ENCODE measurements around the gene GAS5. TPM values are rescaled to one million over a fixed set of nuclear protein-coding genes. Genes with fewer than 3 reads are reported as not detected.

The GAS5 gene
- total RNA-seq (2021; fragmentation: NEBNext Ultra II Directional; extraction: Animal tissue kit (Norgen Biotek cat#: 25700)): 763 and 799 TPM in 2 replicates
- 716 and 1,238 TPM in 2 replicates for polyA plus RNA-seq (2011; rRNA removed)
- polyA plus RNA-seq (2011; cell fraction: cytosol; rRNA removed): 1,318 TPM
- 616 TPM for polyA plus RNA-seq (2011; cell fraction: nucleus; rRNA removed)
- polyA plus RNA-seq (2012, experiment 1 of 2): 903 to 1,125 TPM (median 1,026 TPM) in 4 replicates
- polyA plus RNA-seq (2012, experiment 2 of 2): 245 TPM
- polyA plus RNA-seq (2013, experiment 1 of 2): 730 TPM
- polyA plus RNA-seq (2013, experiment 2 of 2): 658 TPM
- polyA minus RNA-seq (2011; rRNA and poly(A)+ RNA removed): 674 and 729 TPM in 2 replicates
- 428 TPM for polyA minus RNA-seq (2011; cell fraction: cytosol; rRNA and poly(A)+ RNA removed)
- 1,795 TPM for polyA minus RNA-seq (2011; cell fraction: nucleus; rRNA and poly(A)+ RNA removed)
- long read RNA-seq, experiment 1, transcript GAS5-221 (12 exons, 632 nt): major isoform, 22 of 200 reads
- long read RNA-seq, experiment 1, transcript GAS5-218 (11 exons, 565 nt): minor isoform, 7 of 200 reads
- long read RNA-seq, experiment 1, partial matches to known transcripts: 62 of 200 reads
- long read RNA-seq, experiment 1, other reads (novel, unspliced or antisense): 99 of 200 reads
- long read RNA-seq, experiment 2, transcript GAS5-201 (10 exons, 979 nt): major isoform, 27 of 106 reads
- long read RNA-seq, experiment 2, partial matches to known transcripts: 14 of 106 reads
- long read RNA-seq, experiment 2, other reads (novel, unspliced or antisense): 57 of 106 reads

GRCh38 chr1:173867753-173868265, at the start of gene GAS5:
Gene GAS5 (minus strand): TSS chr1:173867989.
- peak; percentile 82 for FAIRE-seq
- TF ChIP-seq KDM5A (IDR thresholded peaks at IDR 0.05; ENCODE audit: low read length) (no peak), TAF7 (optimal IDR thresholded peaks at IDR 0.05; ENCODE audit: borderline replicate concordance, low read depth, low read length) (peak; percentile 99), YY1 (IDR thresholded peaks at IDR 0.05; ENCODE audit: low read depth, low read length) (peak; percentile 45; the same call in 1 of the 2 replicates), CBX5 (IDR thresholded peaks at IDR 0.05; ENCODE audit: low read depth, low read length) (no peak), RFX5 (IDR thresholded peaks at IDR 0.05; ENCODE audit: borderline replicate concordance, low read depth, low read length) (no peak), TBP (IDR thresholded peaks at IDR 0.05; ENCODE audit: low read depth, low read length) (peak; percentile 99), BRCA1 (IDR thresholded peaks at IDR 0.05; ENCODE audit: low read depth, low read length) (peak; percentile 27; the same call in 1 of the 2 replicates), POLR2AphosphoS5 (IDR thresholded peaks at IDR 0.05; ENCODE audit: low read depth, low read length) (peak; percentile 98), GABPA (IDR thresholded peaks at IDR 0.05; ENCODE audit: borderline replicate concordance, insufficient read depth, low read length) (no peak)

More at GRCh38 chr1:173867753-173868265, at the start of gene GAS5:
- H3K9me3 ChIP-seq (ENCODE audit: insufficient read depth in 2 of 2, low read depth in 1 of 2, low read length in 1 of 2): no peaks in the 10 kb centered on the region
- no peaks in the 10 kb centered on the region for H3K27me3 ChIP-seq (replicated peaks in 1 of 4; ENCODE audit: control insufficient read depth in 3 of 4, extremely low read depth in 1 of 4, insufficient read depth in 3 of 4, low read length in 3 of 4)
- no peaks in the 10 kb centered on the region; the same call in 1 of the 2 replicates for H3K79me1 ChIP-seq (ENCODE audit: low read depth, low read length)
- H3K4me2 ChIP-seq (ENCODE audit: insufficient read depth in 1 of 2, low read depth in 2 of 2, low read length in 2 of 2): peak within 1 kb of the TSS; percentile 83 to 95
- H3K79me2 ChIP-seq (ENCODE audit: control insufficient read depth in 1 of 2, insufficient read depth in 2 of 2, low read length in 2 of 2): peaks cover 0 to 52% of the 10 kb centered on the region in 2 experiments; a peak in 3 of 4 replicates
- DNase-seq (ENCODE audit: low read depth in 1 of 2, low spot score in 2 of 2): peak; percentile 96 to 100
- POLR2A ChIA-PET (ENCODE audit: partially characterized antibody): interaction anchor here (0.6 to 13.3 kb wide), 100 partner anchors 8 to 1335 kb away, joined by 3 to 475 read pairs (median 4); partner anchors contain the start of genes CENPL, DARS2, KLHL20 and PRDX6
- H4K8ac ChIP-seq (ENCODE audit: extremely low read depth, insufficient read depth, low read length): peak within 1 kb of the TSS; percentile 96
- peaks cover 29 to 56% (median 43%) of the 10 kb centered on the region in 4 experiments for H3K36me3 ChIP-seq (ENCODE audit: control insufficient read depth in 2 of 4, insufficient read depth in 4 of 4, low read length in 3 of 4)
- H3K23me2 ChIP-seq (ENCODE audit: low read depth, low read length): peaks cover 3% of the 10 kb centered on the region
- H3K27ac ChIP-seq (ENCODE audit: low read depth, low read length): peak within 1 kb of the TSS; percentile 93
- H3K4me3 ChIP-seq (ENCODE audit: extremely low read depth in 1 of 4, insufficient read depth in 2 of 4, low read depth in 3 of 4, low read length in 4 of 4): peak within 1 kb of the TSS; percentile 90 to 100 (median 92)
- CTCF ChIA-PET (ENCODE audit: partially characterized antibody): interaction anchor here (0.6 to 1.5 kb wide), 3 partner anchors 46 to 890 kb away, joined by 3 to 5 read pairs (median 3); no protein-coding TSS in a partner anchor
- WGBS, 2 experiments (ENCODE audit: extremely low coverage in 1 of 2, insufficient coverage in 1 of 2, insufficient read length in 1 of 2, insufficient replicate concordance in 2 of 2, low coverage in 1 of 2, low lambda C conversion rate in 2 of 2, missing lambda C conversion rate in 1 of 2): 2% methylated on average over 27 of the region's 30 CpGs; no CpG with 5 or more reads in 1 of the 2 experiments
- peak within 1 kb of the TSS; percentile 97 to 99 (median 97) for H3K9ac ChIP-seq (replicated peaks in 1 of 4; ENCODE audit: extremely low read depth in 1 of 4, low read depth in 3 of 4, low read length in 3 of 4)
- peaks cover 2 to 10% (median 4%) of the 10 kb centered on the region in 4 experiments; a peak in 5 of 7 replicates for H3K4me1 ChIP-seq (replicated peaks in 1 of 4; ENCODE audit: control insufficient read depth in 3 of 4, insufficient read depth in 4 of 4, low read length in 3 of 4)
- H3K23ac ChIP-seq (ENCODE audit: insufficient read length): no peak within 1 kb of the TSS
- no peak within 1 kb of the TSS for H2BK15ac ChIP-seq (ENCODE audit: low read length)
- H2AFZ ChIP-seq (ENCODE audit: low read length): peak within 1 kb of the TSS; percentile 74; the same call in 1 of the 2 replicates
- H3K18ac ChIP-seq (ENCODE audit: extremely low read depth, low read length): peak within 1 kb of the TSS; percentile 98
- H3K14ac ChIP-seq (ENCODE audit: insufficient read length): no peak within 1 kb of the TSS
- H4K91ac ChIP-seq (replicated peaks; ENCODE audit: insufficient read length, low read length): peak within 1 kb of the TSS; percentile 86
- H3K4ac ChIP-seq (replicated peaks; ENCODE audit: insufficient read length, low read depth, low read length): peak within 1 kb of the TSS; percentile 79
- H3K56ac ChIP-seq (replicated peaks; ENCODE audit: insufficient read length, low read depth, low read length): peak within 1 kb of the TSS; percentile 78
- peak within 1 kb of the TSS; percentile 58 for H2BK120ac ChIP-seq (replicated peaks; ENCODE audit: low read depth, low read length)
- peak within 1 kb of the TSS; percentile 80 for H4K5ac ChIP-seq (ENCODE audit: insufficient read length, low read depth, low read length)
- H2BK5ac ChIP-seq (ENCODE audit: low read depth, low read length): peak within 1 kb of the TSS; percentile 98
- H4K20me1 ChIP-seq (replicated peaks in 1 of 2; ENCODE audit: control insufficient read depth in 1 of 2, insufficient read depth in 2 of 2, low read length in 2 of 2): peaks cover 7 to 11% of the 10 kb centered on the region in 2 experiments
- peak within 1 kb of the TSS; percentile 70 for H2BK12ac ChIP-seq (ENCODE audit: low read depth, low read length)
- H2AK5ac ChIP-seq (ENCODE audit: low read depth, low read length): peak within 1 kb of the TSS; percentile 98; the same call in 1 of the 2 replicates
- H2BK20ac ChIP-seq (ENCODE audit: low read length): no peak within 1 kb of the TSS
